Measurements from ENCODE around the gene SAYSD1.

SAYSD1 gene

DNA sequence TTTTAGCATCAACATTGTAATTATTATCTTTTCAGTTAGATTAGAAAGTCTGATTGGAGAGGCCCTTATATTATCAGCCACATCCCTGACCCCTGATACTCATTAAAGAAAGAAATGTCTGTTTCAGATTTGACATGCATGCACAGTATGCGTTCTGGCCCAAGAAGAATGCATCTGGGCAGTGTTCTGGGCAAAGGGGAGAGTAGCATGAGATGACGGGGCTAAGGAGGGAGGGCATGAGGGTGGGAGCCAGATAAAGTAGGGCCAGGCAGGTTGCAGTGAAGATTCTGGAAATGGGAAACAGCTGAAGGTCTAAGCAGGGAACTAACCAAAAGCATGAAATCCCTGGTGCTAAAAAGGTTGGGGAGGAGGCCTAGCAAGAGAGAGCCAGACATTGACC lies 7.3 kb downstream of the SAYSD1 start:
- no peak for DNase-seq

DNA sequence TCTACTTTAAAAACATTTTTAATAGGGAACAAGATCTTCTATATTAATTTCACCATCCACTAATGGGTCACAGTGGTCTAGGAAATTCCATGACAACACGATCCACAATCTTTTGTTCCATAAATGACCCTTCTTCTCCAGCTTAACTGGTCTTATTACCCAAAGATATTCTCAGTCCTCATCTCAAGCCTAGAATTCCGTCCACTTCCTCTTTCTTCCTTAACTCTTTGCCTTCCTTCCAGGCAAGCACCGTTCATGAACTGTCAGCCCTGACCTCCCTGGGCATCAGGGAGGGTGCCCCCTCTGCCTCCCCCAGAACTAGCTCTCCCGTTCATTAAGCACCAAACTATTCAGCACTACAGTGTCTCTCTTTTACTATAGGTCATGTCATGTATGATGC lies 8.0 kb downstream of the SAYSD1 start:
- DNase-seq, result no peak

DNA sequence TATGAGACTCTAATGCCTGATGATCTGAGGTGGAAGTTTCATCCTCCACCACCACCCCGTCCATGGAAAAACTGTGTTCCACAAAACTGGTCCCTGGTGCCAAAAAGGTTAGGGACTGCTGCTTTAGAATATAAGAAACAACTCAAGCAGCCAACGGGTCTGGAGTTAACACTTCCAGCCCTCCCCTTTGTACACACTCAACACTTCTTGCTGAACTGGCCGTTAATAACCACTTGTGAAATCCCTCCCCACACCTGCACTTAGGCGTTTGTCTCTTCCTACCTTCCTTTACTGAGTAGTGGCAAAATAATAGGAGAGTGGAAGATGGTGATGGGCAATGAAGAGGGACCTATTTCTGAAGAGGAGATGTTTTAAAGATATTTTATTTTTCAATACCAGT lies 10.5 kb downstream of the SAYSD1 start:
- DNase-seq, result no peak

DNA sequence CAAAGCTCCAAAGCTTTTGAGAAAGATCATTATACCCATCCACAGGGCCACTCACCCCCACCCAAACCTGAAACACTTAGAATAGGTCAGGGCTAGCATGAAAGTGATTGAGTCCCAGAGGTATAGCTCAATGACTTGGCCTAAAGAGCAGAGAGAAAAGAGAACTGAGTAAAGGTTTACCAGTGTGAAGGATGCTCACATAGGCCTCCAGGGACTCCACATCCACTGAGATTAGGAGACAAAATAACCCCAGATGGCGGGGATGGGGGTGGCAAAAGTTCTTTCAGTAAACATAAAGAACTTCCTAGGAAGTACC lies 12.2 kb downstream of the SAYSD1 start:
- DNase-seq, result no peak

DNA sequence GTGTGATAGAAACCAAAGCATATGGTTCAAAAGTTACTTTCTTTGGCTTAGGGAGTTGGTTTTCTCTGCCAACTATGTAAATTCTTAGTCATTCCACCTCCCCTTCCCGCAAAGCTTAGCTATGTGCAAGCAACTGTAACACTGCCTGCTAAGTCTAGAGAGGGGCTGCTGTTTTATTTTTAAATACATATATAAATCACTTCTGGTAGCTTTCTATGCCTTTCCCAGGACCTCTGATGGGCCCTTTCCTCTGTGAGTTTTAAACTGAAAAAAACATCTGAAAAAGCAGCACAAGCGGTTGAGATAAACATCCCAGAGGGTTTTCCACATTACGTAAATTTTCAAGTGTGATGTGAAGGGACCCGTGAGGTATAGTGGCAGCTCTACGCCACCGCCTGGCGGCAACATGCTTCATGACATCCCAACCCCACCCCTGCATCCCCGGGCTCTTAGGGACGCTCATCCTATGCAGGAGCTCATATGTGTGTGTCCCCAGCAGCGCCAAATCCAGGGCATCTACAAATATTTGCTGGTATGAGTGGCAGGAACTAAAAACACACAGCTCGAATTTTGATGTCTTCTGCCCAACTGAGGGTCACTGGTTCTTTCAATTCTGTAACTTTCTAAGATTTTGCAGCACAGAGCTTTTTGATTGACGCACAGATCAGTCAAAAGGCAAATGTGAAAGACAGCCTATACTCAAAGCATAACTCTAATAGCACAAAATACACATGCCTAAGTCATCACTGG lies 12.7 kb downstream of the SAYSD1 start:
- no peak for DNase-seq

DNA sequence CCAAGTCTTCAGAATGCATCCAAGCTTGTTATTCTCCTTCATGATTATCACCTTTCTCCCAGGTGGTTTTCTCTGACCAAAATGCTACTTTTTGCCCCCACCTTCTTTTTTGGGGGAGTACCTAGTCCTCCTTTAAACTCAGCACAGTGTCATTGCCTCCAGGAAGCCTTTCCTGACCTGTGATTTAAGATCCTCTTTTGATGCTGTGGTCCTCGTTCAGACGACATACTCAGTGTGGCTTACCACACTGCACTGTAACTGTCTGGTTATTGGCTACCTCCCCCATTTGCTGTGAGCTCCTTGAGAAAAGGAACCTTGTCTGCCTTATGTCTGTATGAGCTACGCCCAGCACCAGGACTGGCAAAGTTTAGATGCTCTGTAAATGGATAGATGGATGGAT lies 14.6 kb downstream of the SAYSD1 start:
- DNase-seq, result no peak

DNA sequence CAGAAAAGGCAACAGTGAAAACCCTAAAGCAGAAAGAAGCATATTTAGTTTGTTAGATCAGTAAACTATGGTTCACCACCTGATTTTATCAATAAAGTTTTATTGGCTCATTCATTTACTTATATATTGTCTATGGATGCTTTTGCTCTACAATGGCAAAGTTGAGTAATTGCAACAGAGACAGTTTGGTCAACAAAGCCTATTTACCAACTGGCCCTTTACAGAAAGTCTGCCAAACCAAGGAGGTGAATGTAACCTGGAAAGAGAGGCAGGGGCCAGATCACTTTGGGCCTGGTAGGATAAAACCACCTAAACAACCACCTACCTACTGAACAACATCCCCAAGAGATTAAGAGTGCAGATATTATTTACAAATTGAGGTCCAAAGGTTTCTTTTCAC lies 19.4 kb downstream of the SAYSD1 start:
- DNase-seq, result no peak

DNA sequence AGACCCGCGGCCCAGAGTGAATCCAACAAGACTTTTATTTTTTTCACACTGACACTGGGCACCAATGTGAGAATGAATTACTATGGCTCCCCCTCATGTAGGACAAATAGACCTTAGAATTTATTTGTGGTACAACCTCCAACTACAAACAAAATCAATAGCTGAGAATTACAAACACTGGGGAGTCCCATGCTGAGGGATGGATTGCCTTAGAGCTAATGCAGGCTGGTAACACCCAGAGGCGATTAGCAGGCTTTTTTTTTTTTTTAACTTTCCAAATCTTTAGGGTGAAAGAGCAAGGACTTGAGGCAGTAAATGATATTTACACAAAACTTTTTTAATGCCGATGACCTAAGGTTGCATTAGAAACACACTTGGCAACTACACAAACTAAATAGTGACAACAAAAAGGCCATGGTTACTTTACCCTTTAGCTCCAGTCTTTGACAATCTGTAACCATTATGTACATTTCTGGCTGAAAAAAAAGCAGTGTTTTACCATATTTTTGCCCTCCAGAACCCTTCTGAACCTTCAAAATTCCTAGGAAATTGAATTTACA lies 21.8 kb downstream of the SAYSD1 start:
- no peak for DNase-seq

DNA sequence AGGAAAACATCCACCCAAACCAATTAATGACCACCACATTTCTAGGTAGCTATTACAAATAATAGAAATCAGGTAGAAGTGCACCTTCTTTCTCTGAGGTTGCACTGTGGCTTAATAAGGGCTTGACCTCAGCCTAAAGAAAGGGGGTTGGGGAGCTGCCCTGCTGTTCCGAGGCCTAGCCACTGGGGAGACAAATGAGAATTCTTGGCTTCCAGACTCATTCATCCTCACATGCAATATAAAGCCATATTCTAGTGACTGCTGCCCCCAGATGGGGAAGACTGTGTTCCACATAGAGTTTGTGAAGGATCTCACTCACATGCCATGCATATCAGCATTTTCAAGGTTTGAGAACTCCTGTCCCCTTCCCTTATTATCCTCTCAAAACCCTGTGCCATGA lies 22.9 kb downstream of the SAYSD1 start:
- no peak for DNase-seq

DNA sequence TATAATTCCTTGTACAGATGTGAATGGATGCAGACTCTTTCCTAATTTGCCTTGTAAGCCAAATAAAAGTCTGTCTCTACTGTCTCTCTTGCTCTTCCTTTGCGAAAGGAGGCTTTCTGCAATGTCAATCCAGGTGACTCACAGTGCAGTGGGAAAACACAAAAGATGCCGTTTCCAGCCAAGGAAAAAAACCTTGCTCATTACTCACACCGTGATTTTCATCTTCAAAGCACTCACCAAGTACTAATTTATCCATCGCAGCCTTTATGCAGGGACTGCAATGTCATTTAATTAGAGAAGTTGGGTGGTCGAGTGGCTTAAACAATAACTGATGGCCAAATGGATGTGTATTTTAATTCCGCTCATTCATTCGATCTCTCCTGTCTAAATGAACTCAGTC lies 23.8 kb downstream of the SAYSD1 start:
- DNase-seq, result no peak

DNA sequence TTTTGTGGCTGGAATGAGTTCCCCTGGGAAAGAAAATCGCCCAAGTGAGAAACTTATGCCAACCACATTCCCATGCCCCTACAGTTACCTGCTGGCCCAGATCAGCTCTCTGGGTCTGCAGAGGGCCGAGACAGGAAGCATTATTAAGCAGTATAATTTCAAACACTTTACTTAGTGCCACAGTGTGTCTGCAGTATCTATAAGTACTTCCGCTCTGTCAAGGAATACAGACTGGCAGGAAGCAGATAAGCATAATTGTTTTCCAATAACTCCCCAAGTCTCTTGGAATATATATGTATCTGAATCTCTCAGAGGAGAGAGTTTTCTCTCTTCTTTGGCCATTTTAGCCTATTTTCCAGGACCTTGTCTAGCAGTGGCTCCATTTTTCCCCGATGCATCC lies 24.9 kb downstream of the SAYSD1 start:
- no peak for DNase-seq

DNA sequence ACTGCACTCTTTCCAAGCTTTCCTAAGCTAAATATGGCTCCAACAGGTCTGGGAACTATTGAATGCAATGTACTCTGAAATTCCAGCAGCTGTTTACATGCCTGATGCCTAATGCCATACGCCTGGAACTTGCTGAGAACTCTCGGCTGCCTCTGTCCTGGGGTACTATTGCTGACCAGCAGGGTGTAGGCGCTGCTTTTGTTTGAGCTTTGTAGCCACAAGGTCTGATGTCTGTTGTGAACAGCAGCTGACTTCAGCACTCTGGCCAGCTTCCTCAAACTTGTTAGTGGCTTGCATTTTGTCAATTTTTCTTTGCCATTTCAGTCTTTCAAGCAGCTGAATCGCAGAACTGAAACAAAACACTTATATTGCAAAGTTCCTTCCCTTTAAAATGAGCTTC lies 26.7 kb downstream of the SAYSD1 start:
- no peak for DNase-seq

DNA sequence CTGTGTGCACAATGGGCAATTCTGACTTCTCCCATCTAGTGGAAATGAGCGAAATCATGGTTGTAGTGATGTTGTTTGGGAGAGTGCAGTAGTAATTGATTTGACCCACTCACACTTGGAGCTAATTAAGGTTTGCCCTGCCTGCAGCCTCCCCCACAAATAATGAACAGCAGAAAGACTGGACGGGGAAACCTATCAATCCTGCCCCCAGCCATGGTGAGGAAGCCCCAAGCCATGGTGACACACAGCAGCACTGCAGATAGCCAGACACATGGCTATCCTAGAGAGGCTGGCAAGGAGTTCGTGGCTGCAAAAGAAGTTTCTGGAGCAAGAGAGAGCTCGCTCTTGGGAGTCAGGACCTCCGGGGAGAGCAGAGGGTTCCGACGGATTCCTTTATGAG lies 27.8 kb downstream of the SAYSD1 start:
- DNase-seq, result no peak

DNA sequence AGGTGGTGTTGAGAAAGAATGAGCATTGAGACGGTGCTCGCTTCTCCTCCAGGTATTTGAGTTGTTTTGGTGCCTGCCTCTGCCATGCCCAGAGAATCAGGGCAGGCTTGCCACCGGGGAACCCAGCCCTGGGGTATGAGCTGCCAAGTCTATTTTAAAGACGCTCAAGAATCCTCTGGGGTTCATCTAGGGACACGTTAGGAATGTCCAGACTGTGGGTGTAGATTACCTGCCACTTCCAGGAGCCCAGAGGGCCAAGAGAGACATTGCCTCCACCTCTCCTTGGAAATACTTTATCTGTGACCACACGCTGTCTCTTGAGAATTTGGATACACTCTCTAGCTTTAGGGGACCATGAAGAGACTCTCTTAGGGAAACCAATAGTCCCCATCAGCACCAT lies 28.3 kb downstream of the SAYSD1 start:
- DNase-seq, result no peak

DNA sequence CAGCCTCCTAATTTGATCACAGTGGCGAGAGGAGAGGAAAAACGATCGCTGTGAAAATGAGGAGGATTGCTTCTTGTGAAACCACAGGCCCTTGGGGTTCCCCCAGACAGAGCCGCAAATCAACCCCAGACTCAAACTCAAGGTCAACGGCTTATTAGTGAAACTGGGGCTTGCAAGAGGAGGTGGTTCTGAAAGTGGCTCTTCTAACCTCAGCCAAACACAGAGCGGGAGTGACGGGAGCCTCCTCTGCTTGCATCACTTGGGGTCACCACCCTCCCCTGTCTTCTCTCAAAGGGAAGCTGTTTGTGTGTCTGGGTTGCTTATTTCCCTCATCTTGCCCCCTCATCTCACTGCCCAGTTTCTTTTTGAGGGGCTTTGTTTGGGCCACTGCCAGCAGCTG lies 28.7 kb downstream of the SAYSD1 start:
- no peak for DNase-seq

DNA sequence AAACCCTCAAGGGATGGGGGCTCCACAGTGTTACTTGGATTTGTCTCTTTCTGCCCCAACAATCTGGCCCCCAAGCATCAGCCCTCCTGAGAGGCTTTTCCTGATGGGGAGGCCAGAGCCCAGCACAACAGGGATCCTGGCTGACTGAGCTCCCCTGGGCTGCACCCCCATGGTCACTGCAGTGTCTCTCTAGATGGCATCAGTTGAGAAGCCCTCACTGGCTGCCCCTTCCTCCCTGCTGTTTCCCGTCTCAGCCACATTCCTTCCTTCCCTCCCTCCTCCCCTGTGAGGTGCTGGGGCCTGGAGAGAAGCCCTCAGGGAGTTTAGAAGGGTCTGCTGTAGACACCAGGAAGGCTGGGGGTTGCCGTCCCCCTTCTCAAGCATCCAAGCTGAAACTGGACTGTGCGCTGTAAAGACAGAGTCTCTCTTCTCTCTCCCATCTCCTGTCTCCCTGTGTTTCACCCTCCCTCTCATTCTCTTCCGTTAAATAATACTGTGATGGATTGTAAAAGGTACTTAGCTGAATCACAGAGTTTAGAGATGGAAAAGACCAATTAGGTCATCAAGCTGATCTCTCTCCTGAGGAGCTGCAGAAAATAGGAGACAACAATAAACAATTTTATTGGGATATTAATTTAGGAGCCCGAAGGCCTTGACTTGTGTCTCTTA lies 29.7 kb downstream of the SAYSD1 start:
- DNase-seq, result no peak

DNA sequence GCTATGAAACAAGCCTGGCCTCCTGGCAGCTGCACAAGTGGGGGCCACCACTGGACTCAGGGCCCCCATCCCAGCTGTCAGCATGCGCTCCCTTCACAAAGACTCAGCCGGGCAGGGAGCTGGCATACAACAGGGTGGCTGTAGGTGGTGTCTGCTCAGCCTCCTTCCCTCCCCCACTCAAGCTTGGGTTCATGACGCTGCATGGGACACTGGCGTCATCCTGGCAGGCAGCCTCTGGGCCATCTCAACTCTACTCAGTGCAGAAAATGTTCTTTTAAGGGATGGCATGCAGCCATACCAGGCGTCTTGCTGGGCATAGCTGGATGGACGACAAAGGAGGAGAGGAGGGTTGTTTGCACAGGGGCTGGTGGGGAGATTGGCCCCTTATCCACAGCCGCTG lies 30.5 kb downstream of the SAYSD1 start:
- no peak for DNase-seq

DNA sequence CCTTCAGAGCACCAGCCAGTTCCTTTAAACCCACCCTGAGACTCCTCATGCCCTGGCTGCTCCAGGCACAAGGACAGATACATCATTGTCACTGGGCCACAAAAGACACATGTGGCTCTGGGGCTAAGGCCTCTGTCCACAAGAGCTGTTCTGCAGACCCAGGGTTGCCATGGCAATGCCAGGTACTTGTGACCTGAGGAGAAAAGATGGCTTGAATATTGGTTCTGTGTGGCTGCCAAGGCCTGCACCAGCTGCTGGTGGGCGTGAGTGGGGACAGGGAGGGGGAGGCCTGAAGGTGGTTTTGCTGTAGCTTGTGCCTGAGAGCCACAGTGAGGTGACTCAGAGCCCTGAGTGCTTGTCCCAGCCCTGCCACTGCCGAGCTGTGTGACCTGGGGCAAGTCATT lies 31.8 kb downstream of the SAYSD1 start:
- DNase-seq, result no peak

DNA sequence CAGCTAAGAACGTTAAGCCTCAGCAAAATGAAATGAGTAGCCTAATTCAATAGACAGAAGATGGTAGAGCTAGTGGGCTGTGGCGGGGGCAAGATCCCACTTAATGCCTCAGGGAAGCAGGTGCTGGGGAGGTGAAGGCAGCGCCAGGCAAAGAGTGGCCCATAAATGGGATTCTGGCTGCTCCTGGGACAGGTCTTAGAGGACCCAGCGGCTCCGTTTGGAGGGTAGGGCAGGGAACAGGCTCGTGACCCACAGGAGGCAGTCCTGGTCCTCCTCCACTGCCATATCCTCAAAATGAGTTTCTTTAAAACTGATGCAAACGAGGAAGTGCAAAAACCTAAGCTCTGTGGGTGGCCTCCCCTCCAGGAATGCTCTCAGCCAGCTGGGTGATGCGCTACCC lies 32.7 kb downstream of the SAYSD1 start:
- no peak for DNase-seq

DNA sequence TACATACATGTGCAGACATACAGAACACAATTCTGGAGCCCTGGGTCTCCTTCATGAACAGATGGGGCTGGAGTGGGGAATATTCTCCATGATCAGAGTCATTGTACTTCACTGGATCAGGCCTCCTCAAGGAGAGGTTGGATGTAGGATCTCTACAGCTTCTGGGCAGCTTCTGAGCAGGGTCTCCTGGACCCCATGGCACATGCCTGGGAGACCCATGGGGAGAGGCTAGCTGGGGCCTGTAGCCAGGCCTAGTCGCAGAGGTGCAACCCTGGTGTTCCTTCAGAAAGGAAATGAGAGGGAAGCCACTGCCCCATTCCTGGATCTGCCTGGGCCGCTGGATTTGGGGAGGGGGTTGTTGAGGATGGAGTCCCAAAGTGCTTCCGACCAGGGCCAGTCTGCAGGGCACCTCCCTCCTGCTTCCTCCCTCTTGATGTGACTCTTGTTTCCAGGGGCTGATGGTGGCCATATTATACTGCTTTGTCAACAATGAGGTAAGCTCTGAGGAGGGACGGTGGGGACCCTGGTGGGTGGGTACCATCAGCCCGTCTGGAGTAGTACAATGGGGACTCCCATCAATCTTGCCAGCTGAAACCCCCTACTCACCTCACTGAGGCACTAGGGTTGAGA lies 34.6 kb downstream of the SAYSD1 start:
- no peak for DNase-seq

DNA sequence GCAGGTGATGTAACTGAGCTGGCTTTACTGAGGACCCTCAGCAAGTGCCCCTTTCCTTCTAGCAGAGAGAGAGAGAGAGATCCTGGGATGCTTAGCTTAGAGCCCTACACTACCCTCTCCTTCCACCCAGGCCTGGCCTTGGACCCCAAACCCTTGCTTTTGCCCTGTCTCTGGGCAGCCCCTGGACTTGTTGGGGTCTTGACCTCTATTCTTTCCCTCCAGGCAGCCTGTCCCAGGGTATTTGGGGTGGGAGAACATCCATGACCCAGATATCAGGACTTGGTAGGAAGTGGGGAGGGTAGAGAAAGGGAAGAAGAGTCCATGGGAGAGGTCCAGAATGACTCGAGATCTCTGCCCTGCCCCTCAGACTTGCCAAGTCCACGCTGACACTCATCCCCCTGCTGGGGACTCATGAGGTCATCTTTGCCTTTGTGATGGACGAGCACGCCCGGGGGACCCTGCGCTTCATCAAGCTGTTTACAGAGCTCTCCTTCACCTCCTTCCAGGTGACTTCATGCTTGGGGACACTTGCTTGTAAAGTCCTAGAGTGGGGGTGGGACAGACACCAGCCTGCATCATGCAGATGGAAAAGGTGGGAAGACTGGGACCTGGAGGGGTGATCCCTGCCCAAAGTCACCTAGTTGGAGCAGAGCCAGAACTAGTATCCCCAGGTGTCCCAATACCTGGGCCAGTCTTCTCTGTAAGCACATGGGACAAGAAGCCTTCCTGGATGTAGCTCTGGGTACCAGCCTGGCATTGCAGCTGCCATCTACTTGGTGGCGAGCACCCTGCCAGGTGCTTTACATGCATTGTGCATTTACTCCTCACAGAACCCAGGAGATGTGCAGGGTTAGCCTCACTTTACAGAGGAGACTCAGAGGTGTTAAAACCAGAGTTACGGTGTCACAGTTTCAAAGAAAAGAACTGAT lies 35.5 kb downstream of the SAYSD1 start:
- DNase-seq, result no peak

DNA sequence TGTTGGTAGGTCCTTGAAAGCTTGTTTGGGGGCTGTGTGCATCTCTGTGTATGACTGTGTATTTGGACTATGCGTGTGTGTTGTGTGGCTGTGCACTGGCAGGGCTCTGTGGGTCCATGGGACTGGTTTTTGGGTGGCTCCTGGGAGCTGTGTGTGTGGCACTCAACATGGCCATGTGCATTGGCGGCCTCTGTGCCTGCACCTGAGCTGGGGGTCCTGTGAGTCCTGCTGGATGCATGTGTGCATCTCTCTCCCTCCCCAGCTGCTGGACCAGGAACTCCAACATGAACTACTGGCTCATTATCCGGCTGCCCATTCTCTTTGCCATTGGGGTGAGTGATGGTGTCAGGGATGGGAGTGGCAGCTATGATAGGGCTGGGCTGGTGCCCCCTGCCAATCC lies 36.3 kb downstream of the SAYSD1 start:
- DNase-seq, result no peak

DNA sequence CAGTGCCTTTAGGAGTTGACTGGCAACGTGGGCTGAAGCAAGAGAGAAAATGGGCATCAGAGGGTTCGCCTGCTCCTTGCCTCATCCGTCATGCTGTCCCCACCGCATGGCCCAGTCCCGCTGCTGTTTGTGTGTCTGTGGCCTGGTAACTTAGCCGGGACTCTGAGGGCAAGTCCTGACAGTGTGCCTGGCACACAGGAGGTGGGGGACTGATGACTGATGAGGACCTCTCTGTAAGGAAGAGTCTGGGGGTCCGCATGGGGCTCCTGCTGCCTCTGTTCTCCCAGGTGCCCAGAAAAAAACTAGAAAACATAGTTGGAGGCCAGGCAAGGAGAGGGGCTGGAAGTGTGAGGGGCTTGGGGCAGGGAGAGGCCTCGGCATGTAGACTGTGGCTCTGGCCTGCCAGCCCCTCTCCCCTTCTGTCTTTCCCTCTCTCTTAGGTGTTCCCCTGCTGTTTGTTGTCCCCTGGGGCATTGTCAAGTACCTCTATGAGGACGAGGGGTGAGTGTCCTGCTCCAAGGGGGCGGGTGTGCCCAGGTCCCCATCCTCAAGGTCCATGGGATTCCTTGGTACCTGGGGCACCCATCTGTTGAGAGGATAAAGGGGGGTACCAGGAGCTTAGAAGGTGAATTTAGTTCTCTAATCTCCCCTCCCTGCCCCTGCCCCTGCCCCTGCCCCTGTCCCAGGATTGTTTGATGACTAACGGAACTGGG lies 36.9 kb downstream of the SAYSD1 start:
- DNase-seq, result no peak
